Measurements from ENCODE around the gene RAVER1.
"Not testable (repeated sequence)": the region's sequence is repeated elsewhere in the genome, so short reads cannot be mapped to it uniquely, and the experiment has no call there.

DNA sequence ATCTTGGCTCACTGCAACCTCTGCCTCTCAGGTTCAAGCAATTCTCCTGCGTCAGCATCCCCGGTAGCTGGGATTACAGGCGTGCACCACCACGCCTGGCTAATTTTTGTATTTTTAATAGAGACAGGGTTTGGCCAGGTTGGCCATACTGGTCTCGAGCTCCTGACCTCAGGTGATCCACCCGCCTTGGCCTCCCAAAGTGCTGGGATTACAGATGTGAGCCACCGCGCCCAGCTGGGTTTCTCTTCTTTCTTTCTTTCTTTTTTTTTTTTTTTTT, 49.8 kb upstream of the RAVER1 start:
- TF ChIP-seq, protein P1, sequence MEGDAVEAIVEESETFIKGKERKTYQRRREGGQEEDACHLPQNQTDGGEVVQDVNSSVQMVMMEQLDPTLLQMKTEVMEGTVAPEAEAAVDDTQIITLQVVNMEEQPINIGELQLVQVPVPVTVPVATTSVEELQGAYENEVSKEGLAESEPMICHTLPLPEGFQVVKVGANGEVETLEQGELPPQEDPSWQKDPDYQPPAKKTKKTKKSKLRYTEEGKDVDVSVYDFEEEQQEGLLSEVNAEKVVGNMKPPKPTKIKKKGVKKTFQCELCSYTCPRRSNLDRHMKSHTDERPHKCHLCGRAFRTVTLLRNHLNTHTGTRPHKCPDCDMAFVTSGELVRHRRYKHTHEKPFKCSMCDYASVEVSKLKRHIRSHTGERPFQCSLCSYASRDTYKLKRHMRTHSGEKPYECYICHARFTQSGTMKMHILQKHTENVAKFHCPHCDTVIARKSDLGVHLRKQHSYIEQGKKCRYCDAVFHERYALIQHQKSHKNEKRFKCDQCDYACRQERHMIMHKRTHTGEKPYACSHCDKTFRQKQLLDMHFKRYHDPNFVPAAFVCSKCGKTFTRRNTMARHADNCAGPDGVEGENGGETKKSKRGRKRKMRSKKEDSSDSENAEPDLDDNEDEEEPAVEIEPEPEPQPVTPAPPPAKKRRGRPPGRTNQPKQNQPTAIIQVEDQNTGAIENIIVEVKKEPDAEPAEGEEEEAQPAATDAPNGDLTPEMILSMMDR (conservative IDR thresholded peaks at IDR 0.05; ENCODE audit: low read depth, low read length), result not testable (repeated sequence)
- TF ChIP-seq EZH2phosphoT487 (IDR thresholded peaks at IDR 0.05; ENCODE audit: borderline replicate concordance, low read length), result not testable (repeated sequence)
